Left lung (tissue), 10 donors: ENCODE results near the gene PBLD. TPM values are rescaled to one million over a fixed set of nuclear protein-coding genes. Genes with fewer than 3 reads are reported as not detected.
A peak's percentile ranks its signal among the peaks of the same experiment; 100 is the strongest.

ENCODE experiments used
- ATAC-seq: fragments of 200-7000 bp; cut with Tn5 transposase; one replicate; pipeline ENCODE4 v1.9.1; 2020; ENCODE audit warnings: moderate library complexity
- DNase-seq, 4 donors: peaks; one replicate each; pipeline ENCODE4 v3.0.0-alpha.2; 2013 to 2020
- H3K27ac ChIP-seq, 2 donors: fragments of 200-600 bp; sonication (generic) in 1 of 2; one replicate each; pipeline versions ENCODE4 v1.5.0 to v1.8.0; 2020 to 2021
- H3K27me3 ChIP-seq, 2 donors: fragments of 200-600 bp; sonication (generic) in 1 of 2; one replicate each; pipeline versions ENCODE4 v1.5.0 to v1.8.0; 2020 to 2021
- H3K36me3 ChIP-seq, 2 donors: fragments of 200-600 bp; sonication (generic) in 1 of 2; one replicate each; pipeline versions ENCODE4 v1.5.0 to v1.8.0; 2020 to 2021
- H3K4me1 ChIP-seq, 2 donors: fragments of 200-600 bp; one replicate each; pipeline ENCODE4 v1.8.0; 2021
- H3K4me3 ChIP-seq, 2 donors: fragments of 200-600 bp; sonication (generic) in 1 of 2; one replicate each; pipeline versions ENCODE4 v1.5.0 to v1.8.0; 2020 to 2021; ENCODE audit warnings: mild to moderate bottlenecking in 1 of 2
- H3K9me3 ChIP-seq, 2 donors: fragments of 200-600 bp; sonication (generic) in 1 of 2; one replicate each; pipeline versions ENCODE4 v1.5.0 to v1.8.0; 2020 to 2021
- intact Hi-C, 2 donors: fragments of 100-400 bp; cut with DNase I; formaldehyde crosslinking; loops; one replicate each; pipeline versions ENCODE4 v1.11.2 to v1.14.2; 2022
- polyA plus RNA-seq, 6 donors: library from polyadenylated mRNA; unstranded; fragments of 120-200 nt; gene quantifications; one replicate each; pipeline ENCODE4 v1.2.1, GENCODE V29; 2013; ENCODE audit not compliant: insufficient read length in 6 of 6
- total RNA-seq, 2 donors: library from RNA; stranded (reverse); fragmentation: NEBNext Ultra II Directional; extraction: Animal tissue kit (Norgen Biotek cat#: 25700); gene quantifications; one replicate each; pipeline ENCODE4 v1.2.1, GENCODE V29; 2021
- TF ChIP-seq, protein P1 (sequence below), 2 donors: fragments of 200-600 bp; sonication (generic) in 1 of 2; IDR thresholded peaks; one replicate each; pipeline versions ENCODE4 v1.5.0 to v1.8.0; 2021; ENCODE audit warnings: antibody characterized with exemption in 2 of 2
- donor health status: DM: no; HTN: yes; CAD: no.
- donor health status: DM: no; HTN: no; CAD: no.

Gene PBLD
- total and polyA plus RNA-seq, 8 donors: 2.1 to 17.3 (median 13.4) TPM

DNA sequence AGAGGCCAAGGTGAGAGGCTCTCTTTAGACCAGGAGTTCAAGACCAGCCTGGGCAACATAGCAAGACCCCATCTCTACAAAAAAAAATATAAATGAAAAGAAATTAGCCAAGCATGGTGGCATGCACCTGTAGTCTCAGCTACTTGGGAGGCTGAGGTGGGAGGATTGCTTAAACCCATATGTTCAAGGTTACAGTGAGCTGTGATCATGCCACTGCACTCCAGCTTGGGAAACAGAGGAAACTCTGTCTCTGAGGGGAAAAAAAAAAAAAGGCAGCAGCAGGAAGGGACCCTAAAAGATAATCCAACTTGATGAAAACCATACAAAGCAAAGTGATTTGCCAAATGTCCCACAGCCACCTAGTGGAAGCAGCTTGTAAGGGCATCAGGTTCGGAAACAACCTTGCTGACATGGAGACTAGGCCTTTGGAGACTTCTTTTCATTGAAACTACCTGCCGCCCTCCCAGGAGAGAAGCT is 15.6 kb upstream of the PBLD start:
- no peaks in the 10 kb centered on the region for H3K4me1 ChIP-seq
- no peaks in the 10 kb centered on the region for H3K9me3 ChIP-seq
- intact Hi-C loops: no loop called here
- peak in 1 of 4 donors; percentile 33 for DNase-seq
- no peak overlapping the region for H3K27ac ChIP-seq
- H3K4me3 ChIP-seq: no peak overlapping the region
- TF ChIP-seq, protein P1, sequence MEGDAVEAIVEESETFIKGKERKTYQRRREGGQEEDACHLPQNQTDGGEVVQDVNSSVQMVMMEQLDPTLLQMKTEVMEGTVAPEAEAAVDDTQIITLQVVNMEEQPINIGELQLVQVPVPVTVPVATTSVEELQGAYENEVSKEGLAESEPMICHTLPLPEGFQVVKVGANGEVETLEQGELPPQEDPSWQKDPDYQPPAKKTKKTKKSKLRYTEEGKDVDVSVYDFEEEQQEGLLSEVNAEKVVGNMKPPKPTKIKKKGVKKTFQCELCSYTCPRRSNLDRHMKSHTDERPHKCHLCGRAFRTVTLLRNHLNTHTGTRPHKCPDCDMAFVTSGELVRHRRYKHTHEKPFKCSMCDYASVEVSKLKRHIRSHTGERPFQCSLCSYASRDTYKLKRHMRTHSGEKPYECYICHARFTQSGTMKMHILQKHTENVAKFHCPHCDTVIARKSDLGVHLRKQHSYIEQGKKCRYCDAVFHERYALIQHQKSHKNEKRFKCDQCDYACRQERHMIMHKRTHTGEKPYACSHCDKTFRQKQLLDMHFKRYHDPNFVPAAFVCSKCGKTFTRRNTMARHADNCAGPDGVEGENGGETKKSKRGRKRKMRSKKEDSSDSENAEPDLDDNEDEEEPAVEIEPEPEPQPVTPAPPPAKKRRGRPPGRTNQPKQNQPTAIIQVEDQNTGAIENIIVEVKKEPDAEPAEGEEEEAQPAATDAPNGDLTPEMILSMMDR (IDR thresholded peaks at IDR 0.05): peak; percentile 68 to 70
- H3K36me3 ChIP-seq: peaks cover 0 to 71% of the 10 kb centered on the region in 2 donors
- peak; percentile 75 for ATAC-seq
- H3K27me3 ChIP-seq: no peaks in the 10 kb centered on the region

DNA sequence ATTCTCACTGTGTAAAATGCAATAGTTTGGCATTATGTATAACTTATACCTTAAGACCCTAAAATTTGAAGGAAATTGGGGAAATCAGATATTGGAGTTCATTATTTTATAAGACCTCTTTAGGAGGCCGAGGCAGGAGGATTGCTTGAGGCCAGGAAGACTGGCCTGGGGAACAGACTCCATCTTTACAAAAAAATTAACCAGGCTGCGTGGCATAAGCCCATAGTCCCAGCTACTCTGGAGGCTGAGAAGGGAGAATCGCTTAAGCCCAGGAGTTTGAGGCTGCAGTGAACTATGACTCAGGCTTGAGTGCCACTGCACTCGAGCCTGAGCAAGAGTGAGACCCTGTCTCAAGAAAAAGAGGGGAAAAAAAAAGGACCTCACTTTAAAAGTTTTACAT is 14.0 kb upstream of the PBLD start:
- H3K27ac ChIP-seq: no peak overlapping the region
- intact Hi-C loops: no loop called here
- ATAC-seq: no peak
- H3K4me3 ChIP-seq: no peak overlapping the region
- no peak for DNase-seq
- H3K9me3 ChIP-seq: no peaks in the 10 kb centered on the region
- TF ChIP-seq, protein P1 (IDR thresholded peaks at IDR 0.05): no peak
- peaks cover 0 to 71% of the 10 kb centered on the region in 2 donors for H3K36me3 ChIP-seq
- no peaks in the 10 kb centered on the region for H3K4me1 ChIP-seq
- no peaks in the 10 kb centered on the region for H3K27me3 ChIP-seq

DNA sequence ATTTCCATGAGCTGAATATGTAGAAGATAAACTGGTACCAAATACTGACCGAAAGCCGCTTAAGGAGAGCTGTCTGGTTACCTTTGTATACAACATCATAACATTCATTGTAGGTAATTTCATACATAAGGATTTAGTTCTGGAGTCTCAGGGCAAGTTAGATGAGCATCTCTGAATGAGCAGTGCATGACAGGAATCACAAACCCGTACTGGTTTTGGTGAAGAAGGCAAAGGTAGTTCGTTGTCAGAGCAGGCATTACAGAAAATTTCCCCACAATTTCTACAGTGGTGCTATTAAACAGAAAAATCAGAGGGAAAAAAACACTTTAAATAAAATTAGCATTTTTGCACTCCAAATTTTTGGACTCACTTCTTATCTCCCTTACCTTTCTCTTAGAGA is 12.9 kb upstream of the PBLD start:
- H3K9me3 ChIP-seq: no peaks in the 10 kb centered on the region
- TF ChIP-seq, protein P1 (IDR thresholded peaks at IDR 0.05): no peak
- H3K4me3 ChIP-seq: no peak overlapping the region
- ATAC-seq (no peak), DNase-seq (no peak)
- H3K27me3 ChIP-seq: no peaks in the 10 kb centered on the region
- H3K27ac ChIP-seq: no peak overlapping the region
- H3K4me1 ChIP-seq: no peaks in the 10 kb centered on the region
- H3K36me3 ChIP-seq: peaks cover 0 to 75% of the 10 kb centered on the region in 2 donors
- intact Hi-C loops: no loop called here

GRCh38 chr10:68342909-68343516 is 10.3 kb upstream of the PBLD start:
- intact Hi-C loops: no loop called here
- no peak for ATAC-seq
- TF ChIP-seq, protein P1 (IDR thresholded peaks at IDR 0.05): no peak

GRCh38 chr10:68340358-68341080 is 7.8 kb upstream of the PBLD start:
- Histone ChIP-seq H3K9me3 (no peaks in the 10 kb centered on the region), H3K27ac (no peak overlapping the region), H3K4me1 (peaks cover 23 to 32% of the 10 kb centered on the region in 2 donors), H3K27me3 (no peaks in the 10 kb centered on the region), H3K4me3 (no peak overlapping the region), H3K36me3 (peaks cover 7 to 73% of the 10 kb centered on the region in 2 donors)
- intact Hi-C loops: no loop called here
- TF ChIP-seq, protein P1 (IDR thresholded peaks at IDR 0.05): no peak
- ATAC-seq (no peak), DNase-seq (no peak)

More at GRCh38 chr10:68342909-68343516, 10.3 kb upstream of the PBLD start:
- no peaks in the 10 kb centered on the region for H3K9me3 ChIP-seq
- no peak for DNase-seq
- H3K27me3 ChIP-seq: no peaks in the 10 kb centered on the region
- H3K36me3 ChIP-seq: peaks cover 7 to 95% of the 10 kb centered on the region in 2 donors
- no peak overlapping the region for H3K4me3 ChIP-seq
- peaks cover 1 to 7% of the 10 kb centered on the region in 2 donors for H3K4me1 ChIP-seq
- no peak overlapping the region for H3K27ac ChIP-seq
